GM23248 (cell line): Measurements from ENCODE around the gene C1QTNF2. TPM values are rescaled to one million over a fixed set of nuclear protein-coding genes. Genes with fewer than 3 reads are reported as not detected.

ENCODE experiments used
- DNase-seq: peaks from one replicate; pipeline ENCODE4 v3.0.0-alpha.2; 2015
- H2AFZ ChIP-seq: fragments of 200-600 bp; sonication (generic); 2 replicates; pipeline ENCODE4 v1.6.1; 2016; ENCODE audit warnings: antibody characterized with exemption
- H3F3A ChIP-seq: fragments of 200-600 bp; sonication (generic); 2 replicates; pipeline ENCODE4 v1.6.1; 2016; ENCODE audit warnings: mild to moderate bottlenecking, antibody characterized with exemption, mixed run types; ENCODE audit not compliant: insufficient read depth
- H3K27ac ChIP-seq: fragments of 200-600 bp; sonication (generic); 2 replicates; pipeline ENCODE4 v1.5.1; 2016; ENCODE audit warnings: mild to moderate bottlenecking
- H3K27me3 ChIP-seq: fragments of 200-600 bp; sonication (generic); replicated peaks from 2 replicates; pipeline ENCODE4 v1.6.1; 2016; ENCODE audit warnings: mild to moderate bottlenecking; ENCODE audit not compliant: insufficient read depth
- H3K36me3 ChIP-seq: fragments of 200-600 bp; sonication (generic); 2 replicates; pipeline ENCODE4 v1.6.1; 2016; ENCODE audit warnings: low read depth, mild to moderate bottlenecking
- H3K4me1 ChIP-seq: fragments of 200-600 bp; sonication (generic); 2 replicates; pipeline ENCODE4 v1.6.1; 2016; ENCODE audit warnings: mild to moderate bottlenecking; ENCODE audit not compliant: insufficient read depth
- H3K4me2 ChIP-seq: fragments of 200-600 bp; sonication (generic); one replicate; pipeline ENCODE4 v1.6.1; 2016; ENCODE audit warnings: mild to moderate bottlenecking; ENCODE audit not compliant: unreplicated experiment
- H3K4me3 ChIP-seq: fragments of 200-600 bp; sonication (generic); 2 replicates; pipeline ENCODE4 v1.5.1; 2016; ENCODE audit warnings: mild to moderate bottlenecking
- H3K79me2 ChIP-seq: fragments of 200-600 bp; sonication (generic); 2 replicates; pipeline ENCODE4 v1.6.1; 2016; ENCODE audit warnings: mild to moderate bottlenecking; ENCODE audit not compliant: insufficient read depth
- H3K9ac ChIP-seq: fragments of 200-600 bp; sonication (generic); 2 replicates; pipeline ENCODE4 v1.6.1; 2016; ENCODE audit warnings: mild to moderate bottlenecking
- H3K9me2 ChIP-seq: fragments of 200-600 bp; sonication (generic); 2 replicates; pipeline ENCODE4 v1.6.1; 2016; ENCODE audit warnings: mixed run types, mild to moderate bottlenecking, moderate library complexity; ENCODE audit not compliant: insufficient read depth
- H3K9me3 ChIP-seq: fragments of 200-600 bp; sonication (generic); one replicate; pipeline ENCODE4 v1.6.1; 2017; ENCODE audit warnings: low read depth
- H4K20me1 ChIP-seq: fragments of 200-600 bp; sonication (generic); 2 replicates; pipeline ENCODE4 v1.6.0; 2016; ENCODE audit not compliant: insufficient read depth
- EZH2 ChIP-seq: fragments of 200-600 bp; sonication (generic); IDR thresholded peaks from 2 replicates; pipeline ENCODE4 v1.6.1; 2018; ENCODE audit warnings: antibody characterized with exemption, mild to moderate bottlenecking; ENCODE audit not compliant: insufficient read depth, poor library complexity, severe bottlenecking
- EZH2phosphoT487 ChIP-seq: fragments of 200-600 bp; sonication (generic); IDR thresholded peaks from 2 replicates; pipeline ENCODE4 v1.6.1; 2018; ENCODE audit warnings: antibody characterized with exemption, moderate library complexity, mild to moderate bottlenecking, low read depth; ENCODE audit not compliant: insufficient read depth
- WGBS, 2 experiments: methylation state at CpG; one replicate each; pipeline ENCODE4 v1.1.6; 2015 to 2017; ENCODE audit warnings: low lambda C conversion rate in 2 of 2, low coverage in 1 of 2; ENCODE audit errors: missing lambda C conversion rate in 2 of 2; 5-methylcytosine and 5-hydroxymethylcytosine counted together
- in situ Hi-C: fragments of 300-500 bp; cut with MboI; formaldehyde crosslinking; loops from 2 replicates; pipeline ENCODE4 v1.15.0; 2020
- polyA plus RNA-seq: library from polyadenylated mRNA; unstranded; fragments of >200 nt; fragmentation: Nextera tagmentation; extraction: Ambion mirVana; gene quantifications from 2 replicates; pipeline ENCODE4 v1.2.1, GENCODE V29; 2016
- small RNA-seq: library from RNA; depleted of rRNA; stranded (forward); fragments of <200 nt; gene quantifications from one replicate; pipeline ENCODE3, GENCODE V24; 2014; ENCODE audit warnings: low read depth, low replicate concordance
- total RNA-seq: library from RNA; depleted of rRNA; stranded (reverse); fragments of >200 nt; shearing (Covaris generic); gene quantifications from 2 replicates; pipeline ENCODE4 v1.2.3, GENCODE V29; 2014; rRNA removed

The C1QTNF2 gene
- total and polyA plus RNA-seq, 2 experiments from 2014 or later, result 0.22 to 0.31 TPM

- no peak overlapping the region for H3K27ac ChIP-seq
- H3K79me2 ChIP-seq, result no peaks in the 10 kb centered on the region
- TF ChIP-seq EZH2phosphoT487 (no peak), EZH2 (no peak)
- no peak overlapping the region for H3K9ac ChIP-seq
- H3K9me3 ChIP-seq, result no peaks in the 10 kb centered on the region
- 52 to 68% methylated on average over 2 to 3 of the region's 3 CpGs for WGBS, 2 experiments
- no peaks in the 10 kb centered on the region; the same call in 1 of the 2 replicates for H3K27me3 ChIP-seq
- no peak for DNase-seq
- no peaks in the 10 kb centered on the region for H3K36me3 ChIP-seq
- H4K20me1 ChIP-seq, result no peaks in the 10 kb centered on the region
- H3K4me3 ChIP-seq, result no peak overlapping the region
- no peak overlapping the region for H2AFZ ChIP-seq
- H3K4me2 ChIP-seq, result no peak overlapping the region
- in situ Hi-C loops, result no loop called here
- H3F3A ChIP-seq, result no peaks in the 10 kb centered on the region
- H3K4me1 ChIP-seq, result no peaks in the 10 kb centered on the region
- no peaks in the 10 kb centered on the region for H3K9me2 ChIP-seq
Observed at GRCh38 chr5:160303690-160304089, 66.7 kb downstream of the C1QTNF2 start.

GRCh38 chr5:160298189-160298588, 72.2 kb downstream of the C1QTNF2 start:
- Histone ChIP-seq H3K9me3 (no peaks in the 10 kb centered on the region), H3K36me3 (no peaks in the 10 kb centered on the region), H3K4me1 (no peaks in the 10 kb centered on the region), H2AFZ (no peak overlapping the region), H4K20me1 (no peaks in the 10 kb centered on the region), H3K9me2 (no peaks in the 10 kb centered on the region), H3F3A (no peaks in the 10 kb centered on the region), H3K4me2 (no peak overlapping the region), H3K9ac (no peak overlapping the region), H3K27ac (no peak overlapping the region), H3K79me2 (no peaks in the 10 kb centered on the region), H3K4me3 (no peak overlapping the region), H3K27me3 (peaks cover 17% of the 10 kb centered on the region; the same call in 1 of the 2 replicates)
- 89 to 91% methylated on average over 10 of the region's 10 CpGs for WGBS, 2 experiments
- in situ Hi-C loops, result no loop called here
- no peak for TF ChIP-seq EZH2phosphoT487
- no peak for TF ChIP-seq EZH2
- DNase-seq, result no peak

- Histone ChIP-seq H3K4me2 (no peak overlapping the region), H3K79me2 (no peaks in the 10 kb centered on the region), H2AFZ (no peak overlapping the region), H3K27me3 (peaks cover 17% of the 10 kb centered on the region; the same call in 1 of the 2 replicates), H3K9ac (no peak overlapping the region), H3K27ac (no peak overlapping the region), H3K4me1 (no peaks in the 10 kb centered on the region), H3K4me3 (no peak overlapping the region), H3F3A (no peaks in the 10 kb centered on the region), H3K9me3 (no peaks in the 10 kb centered on the region), H4K20me1 (no peaks in the 10 kb centered on the region), H3K36me3 (no peaks in the 10 kb centered on the region), H3K9me2 (no peaks in the 10 kb centered on the region)
- no peak for DNase-seq
- 70 to 73% methylated on average over 5 of the region's 5 CpGs for WGBS, 2 experiments
- in situ Hi-C loops, result no loop called here
- TF ChIP-seq EZH2phosphoT487 (no peak), EZH2 (no peak)
Observed at GRCh38 chr5:160297776-160298175, 72.7 kb downstream of the C1QTNF2 start.

Small RNAs within 50 kb of the gene (small RNA-seq; reads per million reads assigned to genes)
- gene AC112191.3, result not detected

Other genes with a start within 250 kb of the C1QTNF2 start
- not detected in 2 replicates for gene FABP6, start 141.1 kb downstream of the C1QTNF2 start, total RNA-seq
- gene FABP6, start 141.1 kb downstream of the C1QTNF2 start, polyA plus RNA-seq, result not detected in 2 replicates
- 0.43 TPM in 1 of 2 replicates, not detected in the other for gene CCNJL, start 58.1 kb downstream of the C1QTNF2 start, total RNA-seq
- 0.06 TPM in 1 of 2 replicates, not detected in the other for gene CCNJL, start 58.1 kb downstream of the C1QTNF2 start, polyA plus RNA-seq
- gene FAM200C, start 29.4 kb upstream of the C1QTNF2 start, total RNA-seq, result 2.8 and 7.1 TPM in 2 replicates
- 3.6 and 3.9 TPM in 2 replicates for gene FAM200C, start 29.4 kb upstream of the C1QTNF2 start, polyA plus RNA-seq
- 32.1 and 52.2 TPM in 2 replicates for gene SLU7, start 48.5 kb upstream of the C1QTNF2 start, total RNA-seq
- 54.3 and 66.3 TPM in 2 replicates for gene SLU7, start 48.5 kb upstream of the C1QTNF2 start, polyA plus RNA-seq
- 22.8 and 49.0 TPM in 2 replicates for gene PTTG1, start 51.2 kb upstream of the C1QTNF2 start, total RNA-seq
- gene PTTG1, start 51.2 kb upstream of the C1QTNF2 start, polyA plus RNA-seq, result 94.9 and 96.0 TPM in 2 replicates